OCI-LY7 (cell line): ENCODE data around the gene BRD1.

Source experiments
- CTCF ChIP-seq: fragments of 200-600 bp; sonication (generic); conservative IDR thresholded peaks from 2 replicates; pipeline ENCODE4 v1.5.1; 2014; ENCODE audit warnings: mild to moderate bottlenecking, antibody characterized with exemption, low read length, moderate library complexity, mixed read lengths
- EZH2phosphoT487 ChIP-seq: fragments of 200-600 bp; sonication (generic); IDR thresholded peaks from 2 replicates; pipeline ENCODE4 v1.6.1; 2018; ENCODE audit warnings: low read depth, borderline replicate concordance, mild to moderate bottlenecking, mixed run types, antibody characterized with exemption, low read length, moderate library complexity, mixed read lengths

- no peak for TF ChIP-seq CTCF
- no peak for TF ChIP-seq EZH2phosphoT487
These were observed 27.7 kb upstream of the BRD1 start for GRCh38 chr22:49855251-49855911.
